GM04503 (cell line): Measurements from ENCODE around the gene ALX4.

Experiments used
- DNase-seq: peaks from one replicate; pipeline ENCODE4 v3.0.0-alpha.2; 2012; ENCODE audit warnings: low read depth

ALX4 gene

DNA sequence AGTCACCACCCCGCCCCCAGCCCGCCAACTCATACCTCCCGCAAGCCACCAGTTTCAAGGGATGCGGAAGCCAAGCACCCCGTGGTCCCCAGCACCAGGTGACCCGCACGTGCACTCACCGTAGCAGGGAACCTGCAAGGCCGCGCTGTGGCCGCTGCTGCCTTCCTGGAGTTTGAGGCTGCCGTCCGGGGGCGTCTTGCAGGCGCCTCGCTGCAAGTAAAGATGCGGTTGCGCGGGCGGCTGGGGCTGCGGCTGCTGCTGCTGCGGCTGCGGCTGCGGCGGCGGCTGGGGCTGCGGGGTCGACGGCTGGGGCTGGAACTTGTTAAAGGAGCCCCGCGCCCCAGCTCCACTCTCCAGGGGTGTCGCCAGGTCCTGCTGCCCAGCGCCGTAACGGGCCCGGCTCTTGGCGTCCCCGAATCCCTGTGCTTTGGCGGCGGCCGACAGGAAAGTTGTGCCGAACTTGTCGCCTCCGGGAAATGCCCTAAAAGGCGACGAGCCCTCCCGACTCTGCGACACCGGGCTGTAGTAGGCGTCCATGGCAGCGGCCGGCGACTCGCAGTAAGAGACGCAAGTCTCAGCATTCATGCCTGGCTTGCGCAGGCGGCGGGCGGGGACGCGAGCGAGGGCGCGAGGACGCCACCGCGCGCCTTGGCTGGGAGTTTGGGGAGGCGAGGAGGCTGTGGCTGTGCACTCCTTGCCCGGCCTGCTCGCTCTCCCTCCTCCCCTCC, at the start of gene ALX4:
Gene ALX4, minus strand, starts transcription at position 662 of the 728 bp plus-strand sequence. Its CDS starts 77 bp downstream, at position 585.
- DNase-seq: no peak

GRCh38 chr11:44359162-44359561, 49.2 kb upstream of the ALX4 start:
- no peak for DNase-seq

GRCh38 chr11:44358713-44359112, 48.8 kb upstream of the ALX4 start:
- DNase-seq: no peak

GRCh38 chr11:44357711-44358110, 47.8 kb upstream of the ALX4 start:
- no peak for DNase-seq

DNA sequence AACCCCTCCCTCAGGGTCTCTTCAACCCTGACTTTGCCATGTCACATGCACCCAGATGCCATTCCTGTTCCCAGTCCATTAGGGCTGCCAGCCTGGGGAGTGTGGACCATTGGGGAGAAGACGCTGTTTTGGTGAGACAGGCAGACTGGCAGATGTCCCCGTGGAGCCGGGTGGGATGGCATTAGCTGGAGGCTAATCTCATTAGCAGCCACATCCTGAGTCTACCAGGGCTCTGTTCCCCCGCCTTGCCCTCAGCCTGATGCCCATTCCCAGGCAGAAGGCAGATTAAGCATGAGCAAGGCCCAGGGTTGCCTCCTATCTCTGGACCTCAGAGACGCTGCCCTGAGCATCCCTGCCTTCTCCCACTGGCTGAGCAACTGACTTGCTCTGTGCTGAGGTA, 46.4 kb upstream of the ALX4 start:
- no peak for DNase-seq

DNA sequence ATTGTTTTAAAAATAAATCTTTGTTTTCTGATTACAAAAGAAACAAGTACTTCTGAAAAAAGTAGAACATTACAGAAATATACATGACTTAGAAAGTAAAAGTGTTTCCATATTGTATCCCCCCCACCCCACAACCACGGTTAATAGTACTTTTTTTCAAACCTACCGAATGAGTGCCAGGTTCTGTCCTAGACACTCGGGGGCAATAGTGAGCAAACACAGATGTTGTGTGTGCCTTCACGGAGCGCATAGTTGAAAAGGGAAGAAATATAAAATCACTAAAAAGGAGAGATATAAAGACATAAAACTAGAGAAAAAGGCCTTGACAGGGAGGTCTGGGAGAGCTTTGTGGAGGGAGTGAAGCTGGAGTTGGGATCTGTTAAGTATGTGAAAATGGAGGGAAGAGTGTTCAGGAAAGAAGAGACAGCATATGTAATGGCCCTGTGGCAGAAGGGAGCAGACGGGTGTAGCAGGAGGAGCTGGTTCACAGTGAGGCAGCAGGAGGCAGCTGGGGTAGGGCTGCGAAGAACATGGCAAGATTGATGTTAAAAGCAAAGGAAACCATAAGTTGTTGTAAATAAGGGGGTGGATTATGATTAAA, 42.1 kb upstream of the ALX4 start:
- no peak for DNase-seq

DNA sequence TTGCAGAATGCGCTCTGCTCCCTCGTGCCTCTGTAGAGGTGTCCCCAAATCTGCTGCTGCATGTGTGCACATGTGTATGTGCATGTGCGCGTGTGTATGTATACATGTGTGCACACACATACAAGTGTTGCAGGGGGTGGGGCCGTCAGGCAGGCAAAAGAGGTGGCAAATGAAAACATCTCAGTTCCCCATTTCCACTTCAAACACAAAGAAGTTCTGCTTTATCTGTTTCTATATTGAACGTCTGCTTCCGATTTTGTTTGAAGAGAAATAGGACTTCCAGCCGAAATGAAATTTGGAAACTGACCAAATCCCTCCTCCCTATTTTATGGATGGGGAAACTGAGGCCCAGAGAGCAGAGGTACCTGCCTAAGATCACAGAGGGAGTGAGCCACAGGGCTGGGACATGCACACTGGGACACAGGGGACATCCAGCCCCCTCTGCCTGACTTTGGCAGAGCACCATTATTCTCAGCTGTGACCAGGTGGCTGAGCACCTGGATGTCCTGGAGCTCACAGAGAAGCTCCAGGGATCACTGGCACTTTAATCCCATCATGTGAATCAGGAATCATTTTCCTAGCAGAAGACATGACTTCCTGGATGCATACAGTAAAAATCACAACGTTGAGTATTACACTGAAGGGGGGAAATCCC, 41.2 kb upstream of the ALX4 start:
- no peak for DNase-seq

DNA sequence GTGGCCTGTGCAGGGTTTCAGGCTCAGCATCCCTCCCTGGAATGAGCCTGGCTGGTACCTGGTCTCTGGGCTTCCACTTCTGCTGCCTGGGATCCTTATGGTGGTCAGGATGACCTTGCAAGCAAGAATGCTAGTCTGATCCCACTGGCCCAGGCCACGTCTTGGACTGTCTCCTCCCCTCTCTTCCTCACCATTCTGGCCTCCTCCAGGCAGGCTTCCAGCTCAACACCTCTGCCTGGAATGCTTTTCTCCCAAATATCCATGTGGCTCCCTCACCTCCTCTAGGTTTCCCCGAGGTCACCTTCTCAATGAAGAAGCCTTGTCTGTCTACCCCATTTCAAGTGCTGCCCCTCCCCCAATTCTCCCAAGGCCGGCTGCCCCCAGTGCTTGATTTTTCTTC, 39.4 kb upstream of the ALX4 start:
- no peak for DNase-seq

DNA sequence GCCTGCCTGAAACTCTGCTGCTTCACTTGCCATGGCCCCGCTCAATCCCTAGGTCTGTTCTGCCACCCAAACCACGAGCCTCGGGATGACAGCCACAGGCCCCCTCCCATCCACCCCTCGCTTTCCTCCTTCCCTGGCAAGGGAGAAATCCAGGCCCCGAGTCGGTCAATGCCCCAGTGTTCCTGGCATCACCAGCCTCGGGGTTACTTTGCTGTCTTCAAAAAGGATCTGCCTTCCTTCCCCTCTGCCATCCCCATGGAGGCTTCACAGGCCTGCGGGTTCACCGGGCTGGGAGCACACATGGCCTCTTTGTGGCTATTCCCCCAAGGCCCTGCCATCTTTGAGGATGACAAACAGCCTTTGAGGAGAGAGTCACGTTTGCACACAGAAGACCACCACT, 38.8 kb upstream of the ALX4 start:
- DNase-seq: no peak

DNA sequence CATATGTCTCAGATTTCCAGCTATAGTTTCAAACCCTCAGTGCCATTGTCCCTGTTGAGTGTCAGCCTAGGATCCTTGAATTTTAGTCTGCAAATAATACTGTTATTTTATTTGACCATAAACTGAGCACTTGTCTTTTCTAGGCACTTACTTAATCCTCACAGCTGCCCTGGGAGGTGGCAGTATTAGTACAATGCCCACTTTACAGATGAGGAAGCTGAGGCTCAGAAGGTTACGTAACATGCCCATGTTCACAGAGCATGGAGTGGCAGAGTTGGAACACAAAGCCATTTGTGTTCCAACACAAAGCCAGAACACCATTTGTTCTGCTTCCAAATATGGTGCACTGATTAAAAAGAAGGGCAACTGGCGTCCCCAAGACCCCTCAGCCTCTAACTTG, 38.2 kb upstream of the ALX4 start:
- DNase-seq: no peak

DNA sequence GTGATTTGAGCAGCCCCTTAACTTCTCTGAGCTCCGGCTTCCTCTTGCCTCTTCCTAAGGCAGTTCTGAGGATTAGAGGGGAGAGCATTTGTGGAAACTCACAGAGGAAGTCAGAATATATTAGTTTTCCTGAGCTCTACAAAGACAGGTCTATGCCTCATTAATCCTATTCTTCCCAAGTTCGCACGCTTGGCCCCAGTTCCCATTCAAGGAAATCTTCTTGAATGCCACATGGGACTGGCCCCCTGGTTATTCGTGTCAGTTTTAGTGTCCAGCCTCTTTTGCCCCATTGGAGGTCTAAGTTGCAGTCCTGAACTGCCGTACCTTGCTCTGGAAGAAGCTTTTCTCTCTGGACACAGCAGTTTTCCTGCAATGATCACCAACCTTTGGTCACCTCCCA, 37.6 kb upstream of the ALX4 start:
- DNase-seq: no peak

DNA sequence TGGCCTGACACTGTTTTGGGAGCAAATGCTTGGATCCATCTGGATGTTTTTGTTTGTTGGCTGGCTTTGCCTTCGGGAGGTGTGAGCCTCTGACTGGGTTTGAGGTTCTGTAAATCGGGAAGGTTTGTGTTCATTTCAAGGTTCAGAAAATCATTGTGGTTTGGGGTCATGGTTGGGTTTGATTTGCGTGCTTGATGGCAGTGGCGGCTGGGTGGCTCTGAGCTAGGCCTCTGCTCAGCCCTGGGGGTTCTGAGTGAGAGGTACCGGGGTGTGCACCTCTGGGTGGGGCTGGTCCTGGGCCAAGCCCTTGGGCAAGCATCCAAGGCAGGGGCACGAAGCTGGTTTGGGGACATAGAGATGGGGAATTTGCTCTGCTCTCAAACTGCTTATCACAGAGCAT, 37.0 kb upstream of the ALX4 start:
- no peak for DNase-seq

GRCh38 chr11:44345781-44346180, 35.8 kb upstream of the ALX4 start:
- DNase-seq: no peak

- no peak for DNase-seq
These were observed 35.0 kb upstream of the ALX4 start for GRCh38 chr11:44344921-44345320.

DNA sequence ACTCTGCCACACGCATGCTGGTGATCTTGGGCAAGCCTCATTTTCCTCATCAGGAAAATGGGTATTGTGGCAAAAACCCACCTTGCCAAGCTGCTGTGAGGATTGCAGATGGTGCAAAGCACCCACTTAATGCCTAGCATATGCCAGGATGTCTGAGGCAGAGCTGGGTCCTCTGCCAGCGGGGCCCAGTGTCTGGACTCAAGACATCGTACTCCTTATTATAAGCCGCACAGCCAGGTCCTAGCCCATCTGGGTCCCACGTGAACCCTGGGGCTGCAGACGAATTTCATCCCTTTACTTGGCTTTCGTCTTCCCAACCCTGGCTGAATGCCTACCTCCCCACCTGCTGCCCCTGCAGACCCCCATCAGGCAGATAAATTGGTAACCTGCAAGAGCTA, 34.5 kb upstream of the ALX4 start:
- DNase-seq: no peak

DNA sequence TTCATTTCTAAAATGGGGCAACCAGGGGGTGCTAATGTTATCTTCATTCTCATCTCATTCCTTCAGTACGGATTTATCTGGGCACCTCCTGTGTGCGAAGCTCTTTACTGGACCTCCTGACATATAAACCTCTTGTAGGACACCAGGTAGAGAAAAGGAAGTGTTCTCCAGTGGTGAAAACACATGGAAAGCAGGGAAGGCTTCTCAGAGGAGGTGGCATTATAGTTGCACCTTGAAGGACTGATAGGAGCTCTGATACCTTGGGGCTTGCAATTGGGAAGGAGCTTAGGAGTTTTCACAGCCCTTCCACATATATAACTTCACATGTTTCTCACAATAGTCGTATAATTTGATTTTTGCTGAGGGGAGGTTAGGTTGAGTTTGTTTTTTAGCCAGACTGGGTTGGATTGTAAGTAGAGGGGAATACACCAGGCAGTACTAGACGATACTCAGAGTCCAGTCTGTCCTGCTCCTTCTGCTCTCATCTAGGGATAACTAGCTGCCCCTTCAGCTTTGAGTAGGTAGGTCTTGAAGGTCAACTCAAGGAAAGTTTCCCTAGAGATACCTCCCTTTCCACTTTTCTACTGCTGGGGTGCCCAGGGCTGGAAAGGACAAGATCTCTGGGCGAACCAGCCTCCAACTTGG, 34.0 kb upstream of the ALX4 start:
- no peak for DNase-seq

DNA sequence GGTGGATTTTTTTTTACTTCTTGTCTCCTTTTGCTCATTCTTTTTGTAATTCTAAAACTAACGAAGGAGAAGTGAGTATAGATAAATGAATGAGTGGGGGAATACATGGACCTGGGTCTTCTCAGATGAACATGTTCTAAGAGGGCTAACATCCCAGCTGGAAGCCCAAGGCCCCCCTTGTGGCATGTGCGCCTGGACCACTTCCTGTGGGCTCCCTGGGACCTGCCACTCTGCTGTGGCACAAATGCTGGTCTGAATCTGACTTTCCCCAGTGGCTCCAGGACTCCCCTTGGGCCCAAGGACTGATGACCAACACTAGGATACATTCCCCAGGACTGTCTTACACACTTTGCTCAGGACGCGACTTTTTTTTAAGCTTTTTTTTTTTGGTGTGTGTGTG, 32.7 kb upstream of the ALX4 start:
- no peak for DNase-seq

GRCh38 chr11:44340656-44341055, 30.7 kb upstream of the ALX4 start:
- no peak for DNase-seq

DNA sequence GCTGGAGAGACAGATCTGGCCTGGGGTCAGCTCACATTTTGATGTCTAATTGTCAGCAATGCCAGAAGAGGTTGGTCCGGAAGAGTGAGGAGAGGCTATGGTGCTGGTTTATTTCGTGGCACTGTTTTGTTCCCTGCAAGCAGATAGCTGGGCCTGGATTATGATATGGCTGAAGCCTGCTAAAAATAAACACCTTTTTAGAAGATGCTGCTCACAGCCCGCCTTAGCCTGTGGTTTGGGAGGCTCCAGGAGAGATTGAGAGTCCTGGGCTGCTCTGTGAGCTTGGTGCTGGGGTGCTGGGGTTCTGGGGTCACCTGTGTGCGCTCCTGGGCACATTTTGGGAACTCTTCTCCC, 29.6 kb upstream of the ALX4 start:
- no peak for DNase-seq

DNA sequence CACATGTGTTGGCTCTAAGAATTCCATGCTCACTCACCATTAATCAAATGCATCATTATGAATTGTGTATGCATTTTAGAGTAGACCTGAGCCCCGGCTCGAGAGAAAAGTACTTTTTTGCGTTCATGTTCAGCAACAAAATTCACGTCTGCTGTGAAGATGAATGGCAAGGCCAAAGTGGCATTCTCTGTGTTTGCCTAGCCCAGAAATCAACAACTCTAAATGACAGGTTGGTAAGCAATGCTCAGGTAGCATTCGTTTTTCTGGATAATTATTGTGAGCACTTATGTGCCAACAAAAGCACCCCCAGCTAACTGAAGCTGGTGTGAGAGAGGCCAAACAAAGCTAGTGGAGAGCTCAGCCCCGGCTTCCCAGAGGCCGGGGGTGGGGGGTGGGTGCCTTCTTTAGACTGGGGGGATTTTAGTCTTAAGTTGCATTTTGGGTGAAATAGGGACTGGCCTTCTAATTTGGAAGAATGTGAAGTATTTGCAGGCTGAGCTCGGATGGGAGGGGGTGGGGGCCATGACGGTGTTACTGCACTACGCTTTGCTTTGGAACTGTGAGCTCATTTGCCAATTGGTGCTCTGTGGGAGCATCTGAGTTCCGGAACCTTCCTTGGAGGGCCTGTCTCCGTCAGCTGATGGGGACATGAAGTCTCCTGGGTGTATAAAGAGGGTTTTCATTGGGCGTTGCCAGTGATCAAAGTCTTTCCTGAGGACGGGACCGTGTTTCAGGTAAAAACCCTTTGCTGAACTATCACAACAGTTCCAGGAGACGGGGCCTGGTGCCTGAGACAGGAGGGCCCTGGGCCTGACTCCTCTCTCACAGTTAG, 29.0 kb upstream of the ALX4 start:
- DNase-seq: no peak

GRCh38 chr11:44338026-44338425, 28.1 kb upstream of the ALX4 start:
- DNase-seq: no peak

GRCh38 chr11:44335919-44336318, 26.0 kb upstream of the ALX4 start:
- DNase-seq: no peak
